NCI-H1417 treated with DMSO at 0.1 percent for 48 hours (cell line): ENCODE results near the gene SMIM24.

ENCODE experiments used
- DNase-seq: peaks from one replicate; lab custom pipeline; 2025; lab: John Stamatoyannopoulos, UW

SMIM24 gene

DNA sequence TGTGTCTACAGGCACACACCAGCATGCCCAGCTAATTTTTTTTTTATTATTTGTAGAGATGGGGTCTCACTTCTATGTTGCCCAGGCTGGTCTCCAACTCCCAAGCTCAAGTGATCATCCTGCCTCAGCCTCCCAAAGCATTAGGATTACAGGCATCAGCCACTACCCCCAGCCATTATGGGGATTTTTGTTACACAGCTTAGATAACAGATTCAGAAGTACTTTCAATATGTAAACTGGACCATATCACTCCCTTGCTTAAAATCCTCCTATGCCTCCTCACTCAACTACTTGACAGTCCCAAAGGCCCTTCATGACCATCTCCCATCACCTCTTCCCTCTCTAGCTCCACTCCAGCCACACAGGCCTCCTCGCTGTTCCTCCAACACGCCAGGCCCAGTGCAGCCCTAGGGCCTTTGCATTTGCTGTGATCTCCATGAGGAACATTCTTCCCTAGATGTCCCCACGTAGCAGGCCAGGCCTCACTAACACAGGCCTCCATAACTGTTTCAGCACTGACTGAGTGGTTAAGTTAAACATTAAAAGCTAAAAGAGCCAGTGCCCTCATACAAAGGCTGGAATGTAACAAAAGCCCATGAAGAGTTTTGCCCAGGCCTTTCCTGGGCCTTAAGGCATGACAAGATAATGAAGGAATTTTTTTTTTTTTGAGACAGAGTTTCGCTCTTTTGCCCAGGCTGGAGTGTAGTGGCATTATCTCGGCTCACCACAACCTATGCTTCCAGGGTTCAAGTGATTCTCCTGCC is 17.6 kb upstream of the SMIM24 start:
- DNase-seq = no peak

GRCh38 chr19:3496392-3497273 is 16.3 kb upstream of the SMIM24 start:
- no peak for DNase-seq

GRCh38 chr19:3494559-3494958 is 14.2 kb upstream of the SMIM24 start:
- no peak for DNase-seq

DNA sequence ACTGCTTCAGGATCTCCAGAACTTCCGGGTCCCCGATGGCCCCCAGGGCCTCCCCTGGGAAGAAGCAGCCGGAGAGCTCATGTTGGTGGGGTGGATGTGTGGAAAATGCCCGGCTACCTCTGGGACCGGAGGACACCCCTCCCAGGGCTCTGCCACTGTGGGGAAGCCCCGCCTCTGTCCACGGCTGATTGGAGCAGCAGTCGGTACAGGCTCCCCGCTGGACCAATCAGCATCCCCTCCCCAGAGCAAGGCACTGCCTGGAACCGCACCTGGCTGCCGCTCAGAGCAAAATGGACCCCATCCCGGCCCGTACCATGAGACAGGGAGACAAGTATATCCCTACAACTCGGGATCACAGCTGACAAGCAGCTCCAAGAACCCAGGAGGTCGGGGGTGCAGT is 13.7 kb upstream of the SMIM24 start:
- no peak for DNase-seq

GRCh38 chr19:3493651-3494050 is 13.3 kb upstream of the SMIM24 start:
- no peak for DNase-seq

GRCh38 chr19:3492919-3493318 is 12.6 kb upstream of the SMIM24 start:
- no peak for DNase-seq

DNA sequence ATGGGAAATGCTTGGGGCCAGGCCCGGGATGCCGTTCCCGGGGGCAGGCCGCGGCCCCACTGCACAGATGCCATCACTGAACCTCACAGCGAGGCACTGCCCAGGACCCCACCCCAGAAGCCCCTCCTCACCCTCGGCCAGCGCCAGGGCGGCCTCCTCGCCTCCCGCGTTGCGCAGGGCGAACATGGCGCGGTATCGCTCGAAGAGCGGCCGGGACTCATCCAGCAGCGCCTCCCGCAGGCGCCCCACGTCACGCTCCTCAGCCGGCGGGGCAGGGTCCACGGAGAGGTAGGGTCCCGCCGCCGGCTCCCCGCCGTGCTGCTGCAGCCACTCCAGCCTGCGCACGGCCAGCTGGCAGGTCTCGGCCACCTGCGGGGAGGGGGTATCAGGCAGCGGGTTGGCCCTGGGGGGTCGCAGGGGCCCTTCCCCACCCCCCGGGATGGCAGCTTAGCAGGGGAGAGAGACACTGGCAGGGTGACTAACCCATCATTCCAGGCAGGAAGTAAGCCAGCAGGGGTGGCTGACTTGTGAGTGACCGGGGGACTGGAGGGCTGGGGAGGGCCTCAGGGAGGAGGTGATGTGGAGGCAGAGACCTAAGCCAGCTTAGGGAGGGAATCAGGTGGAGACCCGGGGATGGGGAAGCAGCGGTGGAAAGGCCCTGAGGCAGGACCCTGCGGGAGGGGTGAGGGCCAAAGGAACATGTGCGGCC is 12.0 kb upstream of the SMIM24 start:
- DNase-seq = no peak

GRCh38 chr19:3491396-3492119 is 11.2 kb upstream of the SMIM24 start:
- no peak for DNase-seq

GRCh38 chr19:3483226-3483628 is 2.9 kb upstream of the SMIM24 start, which contains the start of gene SMIM44:
Gene SMIM44 (minus strand): TSS chr19:3483441. CDS start chr19:3483403, 38 bp downstream.
- no peak for DNase-seq

DNA sequence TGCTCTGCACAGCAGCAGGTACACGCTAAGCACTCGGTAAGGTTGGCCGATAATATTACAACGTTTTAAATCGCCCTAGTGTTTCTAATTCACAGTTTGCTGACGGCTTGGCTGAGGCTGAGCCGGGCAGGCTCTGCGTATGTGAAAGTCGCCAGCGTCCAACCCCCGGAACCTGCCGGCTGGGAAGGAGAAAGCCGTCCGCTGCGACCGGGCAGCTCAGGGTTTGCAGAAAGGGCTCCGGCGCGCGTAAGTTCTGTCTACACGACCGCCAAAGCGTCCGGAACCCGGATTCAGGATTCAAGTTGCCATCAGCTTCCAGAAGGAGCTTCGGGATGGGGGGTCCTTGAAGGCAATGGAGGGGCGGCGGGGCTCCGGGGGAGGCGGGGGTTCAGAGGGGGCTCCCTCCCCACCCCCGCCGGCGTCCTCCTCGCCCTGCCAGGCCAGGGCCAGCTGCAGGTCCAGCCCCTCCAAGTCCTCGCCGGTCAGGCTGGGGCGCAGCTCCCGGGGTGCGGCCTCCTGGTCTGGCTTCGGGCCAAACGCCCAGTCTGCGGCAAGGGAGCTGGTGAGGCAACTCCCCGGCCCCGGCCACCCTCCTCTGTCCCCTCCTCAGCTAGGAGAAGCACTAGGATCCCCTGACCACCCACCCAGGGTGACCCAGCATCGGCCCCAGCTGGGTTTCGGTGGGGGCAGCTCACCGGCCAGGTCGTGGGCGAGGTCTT is 2.3 kb upstream of the SMIM24 start:
- no peak for DNase-seq

GRCh38 chr19:3481241-3482090 is 1.1 kb upstream of the SMIM24 start:
- no peak for DNase-seq

- DNase-seq = no peak
Measured at GRCh38 chr19:3479834-3480215, 500 bp downstream of the SMIM24 start.

GRCh38 chr19:3479177-3479833 is 1.0 kb downstream of the SMIM24 start:
- no peak for DNase-seq

DNA sequence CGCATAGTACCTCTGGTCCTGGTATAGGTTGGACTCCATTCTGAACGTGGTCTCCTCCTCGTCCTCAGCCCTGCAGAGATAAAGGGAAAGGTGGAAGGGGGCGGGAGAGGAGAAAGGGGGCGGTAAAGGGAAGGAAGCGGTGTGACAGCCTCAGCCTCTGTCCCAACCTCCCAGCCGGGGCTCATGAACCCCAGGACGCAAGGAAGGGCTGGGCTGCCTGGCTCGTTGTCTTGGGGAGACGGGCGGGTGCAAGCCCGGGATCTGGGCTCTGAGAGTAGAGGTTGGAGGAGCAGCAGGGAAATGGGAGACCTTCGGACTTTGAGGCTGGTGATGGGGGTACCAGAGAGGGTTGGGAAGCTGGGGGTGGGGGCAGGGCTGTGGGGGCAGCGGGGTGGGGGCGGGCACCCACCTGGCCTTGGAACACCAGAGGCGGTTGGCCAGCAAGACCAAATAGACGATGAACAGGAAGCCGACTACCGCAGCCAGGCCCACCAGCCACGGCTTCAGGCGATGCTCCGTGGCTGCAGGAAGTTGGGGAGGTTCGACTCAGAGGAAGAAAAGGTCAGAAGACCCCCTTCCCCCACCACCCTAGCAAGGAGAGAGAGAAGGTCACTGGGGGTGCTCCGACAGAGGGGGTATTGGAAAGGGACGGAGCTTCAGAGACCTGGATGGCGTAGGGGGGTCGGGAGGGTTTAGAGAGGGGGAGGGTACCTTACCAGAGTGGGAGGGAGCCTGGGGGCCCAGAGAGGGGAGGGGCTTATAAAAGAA is 1.7 kb downstream of the SMIM24 start:
- no peak for DNase-seq

DNA sequence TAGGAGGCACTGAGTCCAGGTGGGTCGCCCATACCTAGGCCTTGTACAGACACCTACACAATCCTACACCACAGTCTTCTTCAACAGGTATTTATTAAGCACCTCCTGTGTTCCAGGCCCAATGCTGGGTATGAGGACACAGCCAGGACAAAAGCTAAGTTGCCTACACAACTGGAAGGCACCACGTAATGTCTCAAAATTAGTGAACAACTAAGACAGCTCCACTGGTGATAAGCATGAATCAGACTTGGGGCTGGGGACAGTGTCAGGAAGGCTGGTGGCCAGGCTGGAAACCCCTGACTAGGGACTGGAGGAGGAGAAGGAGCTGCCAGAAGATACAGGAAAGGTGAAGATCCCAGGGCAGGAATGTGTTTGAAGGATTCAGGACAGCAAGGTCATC is 2.4 kb downstream of the SMIM24 start:
- DNase-seq = no peak

DNA sequence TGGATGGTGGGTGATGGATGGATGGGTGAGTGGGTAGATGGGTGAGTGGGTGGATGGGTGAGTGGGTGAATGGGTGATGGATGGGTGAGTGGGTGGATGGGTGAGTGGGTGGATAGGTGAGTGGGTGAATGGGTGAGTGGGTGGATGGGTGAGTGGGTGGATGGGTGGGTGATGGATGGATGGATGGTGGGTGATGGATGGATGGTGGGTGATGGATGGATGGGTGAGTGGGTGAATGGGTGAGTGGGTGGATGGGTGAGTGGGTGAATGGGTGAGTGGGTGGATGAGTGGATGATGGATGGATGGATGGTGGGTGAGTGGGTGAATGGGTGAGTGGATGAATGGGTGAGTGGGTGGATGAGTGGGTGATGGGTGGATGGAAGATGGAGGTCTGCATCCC is 2.8 kb downstream of the SMIM24 start:
- no peak for DNase-seq

DNA sequence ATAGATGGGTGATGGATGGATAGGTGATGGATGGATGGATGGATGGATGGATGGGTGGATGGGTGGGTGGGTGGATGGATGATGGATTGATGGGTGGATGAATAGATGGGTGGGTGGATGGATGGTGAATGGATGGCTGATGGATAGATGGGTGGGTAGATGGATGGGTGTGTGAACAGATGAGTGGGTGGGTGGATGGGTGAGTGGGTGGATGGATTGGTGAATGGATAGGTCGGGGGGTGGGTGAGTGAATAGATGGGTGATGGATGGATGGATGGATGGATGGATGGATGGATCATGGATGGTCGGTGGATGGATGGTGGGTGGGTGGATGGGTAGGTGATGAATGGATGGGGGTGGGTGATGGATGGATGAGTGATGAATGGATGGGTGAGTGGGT is 3.5 kb downstream of the SMIM24 start:
- DNase-seq = no peak

GRCh38 chr19:3475449-3475848 is 4.9 kb downstream of the SMIM24 start:
- no peak for DNase-seq

GRCh38 chr19:3474614-3475013 is 5.7 kb downstream of the SMIM24 start:
- no peak for DNase-seq
